ENCODE data around the gene PDE4D. TPM values are rescaled to one million over a fixed set of nuclear protein-coding genes. Genes with fewer than 3 reads are reported as not detected.

Gene PDE4D
- total RNA-seq, 1 experiment from 2014 or later, result 61.2 TPM

DNA sequence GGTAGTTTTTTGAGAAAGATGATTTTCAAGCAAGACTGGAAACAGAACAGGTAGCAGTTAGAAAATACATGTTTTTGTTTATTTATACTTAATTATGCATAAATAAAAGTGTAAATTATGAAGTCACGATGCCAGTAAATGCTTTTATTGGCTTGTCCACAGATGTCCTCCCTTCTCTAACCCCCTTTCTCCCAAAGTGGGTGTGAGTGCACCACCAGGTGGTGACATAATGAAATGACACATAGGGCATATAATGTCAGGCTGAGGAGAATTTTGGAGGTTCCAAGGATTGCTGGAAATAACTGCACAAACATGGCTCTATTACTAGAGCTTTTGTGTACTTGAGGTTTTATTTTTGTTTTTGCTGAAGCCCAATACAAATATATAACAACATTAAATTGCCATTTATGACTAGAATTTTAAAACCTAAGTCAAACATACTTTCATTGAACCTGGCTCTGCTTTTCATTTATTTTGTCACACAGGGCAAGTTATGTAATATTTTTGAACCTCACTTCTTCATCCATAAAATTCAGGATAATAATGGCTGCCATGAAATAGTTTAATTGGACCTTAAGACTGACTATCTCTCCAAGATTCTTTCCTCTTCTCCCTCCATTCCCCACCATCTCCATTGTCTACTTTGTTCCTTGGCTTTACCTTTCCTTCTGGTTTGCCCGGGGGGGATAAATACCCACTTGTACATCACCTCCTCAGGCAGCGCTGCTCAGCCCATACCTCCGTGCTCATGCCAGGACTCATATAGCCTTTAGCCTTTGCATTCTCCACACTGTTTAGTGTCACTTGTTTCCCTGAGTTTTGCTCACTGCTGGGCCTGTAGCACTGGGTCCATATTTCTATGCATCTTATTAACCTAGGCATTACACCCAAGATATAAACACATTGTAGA, 168.8 kb downstream of the PDE4D start:
- no peak overlapping the region for H3K4me2 ChIP-seq (ENCODE audit: low read depth, low read length, poor library complexity, severe bottlenecking)
- H3K27me3 ChIP-seq (ENCODE audit: low read length), result no peaks in the 10 kb centered on the region
- no peak overlapping the region for H2AFZ ChIP-seq (ENCODE audit: low read length)
- H3K79me2 ChIP-seq (ENCODE audit: low read length), result no peaks in the 10 kb centered on the region
- H3K4me1 ChIP-seq (ENCODE audit: low read length), result no peaks in the 10 kb centered on the region
- no peak overlapping the region for H3K27ac ChIP-seq (ENCODE audit: low read length)
- no peak overlapping the region for H3K4me3 ChIP-seq (ENCODE audit: low read length)
- no peaks in the 10 kb centered on the region for H3K9me3 ChIP-seq (ENCODE audit: low read length)
- H3K9ac ChIP-seq (ENCODE audit: low read length), result no peak overlapping the region
- H3K36me3 ChIP-seq (ENCODE audit: insufficient read depth, low read length), result no peaks in the 10 kb centered on the region
- no peaks in the 10 kb centered on the region for H4K20me1 ChIP-seq (ENCODE audit: insufficient read depth, low read depth, low read length)
- no peaks in the 10 kb centered on the region for H3K9me2 ChIP-seq (replicated peaks; ENCODE audit: insufficient read depth, low read length)
- peak; percentile 69 for DNase-seq

DNA sequence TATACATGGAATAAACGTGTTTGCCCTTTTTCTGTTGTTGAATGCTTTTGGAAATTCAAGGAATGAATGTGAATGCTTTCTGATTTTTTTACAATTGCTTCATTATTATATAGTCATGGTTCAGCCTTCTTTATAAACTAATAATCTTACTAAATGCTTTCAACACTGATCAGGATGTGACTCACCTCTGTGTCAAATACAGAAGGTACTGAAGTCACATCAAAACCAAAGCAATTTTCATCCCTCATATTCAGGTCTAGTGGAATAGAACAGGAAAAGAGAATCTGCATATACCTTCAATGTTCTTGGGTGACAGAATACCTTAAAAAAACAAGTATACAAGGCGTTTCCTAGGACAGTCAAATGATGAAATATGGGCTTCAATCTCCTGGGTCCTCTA, 170.7 kb downstream of the PDE4D start:
- Histone ChIP-seq H3K27me3 (ENCODE audit: low read length) (no peaks in the 10 kb centered on the region), H3K9me2 (replicated peaks; ENCODE audit: insufficient read depth, low read length) (no peaks in the 10 kb centered on the region), H3K9ac (ENCODE audit: low read length) (no peak overlapping the region), H3K4me3 (ENCODE audit: low read length) (no peak overlapping the region), H3K9me3 (ENCODE audit: low read length) (no peaks in the 10 kb centered on the region), H4K20me1 (ENCODE audit: insufficient read depth, low read depth, low read length) (no peaks in the 10 kb centered on the region), H3K4me1 (ENCODE audit: low read length) (no peaks in the 10 kb centered on the region), H3K79me2 (ENCODE audit: low read length) (no peaks in the 10 kb centered on the region), H3K4me2 (ENCODE audit: low read depth, low read length, poor library complexity, severe bottlenecking) (no peak overlapping the region), H3K27ac (ENCODE audit: low read length) (no peak overlapping the region), H3K36me3 (ENCODE audit: insufficient read depth, low read length) (no peaks in the 10 kb centered on the region), H2AFZ (ENCODE audit: low read length) (no peak overlapping the region)
- DNase-seq, result no peak

- no peak overlapping the region for H3K27ac ChIP-seq (ENCODE audit: low read length)
- no peak overlapping the region for H2AFZ ChIP-seq (ENCODE audit: low read length)
- no peaks in the 10 kb centered on the region for H4K20me1 ChIP-seq (ENCODE audit: insufficient read depth, low read depth, low read length)
- H3K9me3 ChIP-seq (ENCODE audit: low read length), result no peaks in the 10 kb centered on the region
- H3K9ac ChIP-seq (ENCODE audit: low read length), result no peak overlapping the region
- no peak overlapping the region for H3K4me3 ChIP-seq (ENCODE audit: low read length)
- no peaks in the 10 kb centered on the region for H3K27me3 ChIP-seq (ENCODE audit: low read length)
- no peaks in the 10 kb centered on the region for H3K9me2 ChIP-seq (replicated peaks; ENCODE audit: insufficient read depth, low read length)
- no peak overlapping the region for H3K4me2 ChIP-seq (ENCODE audit: low read depth, low read length, poor library complexity, severe bottlenecking)
- no peak for DNase-seq
- no peaks in the 10 kb centered on the region for H3K4me1 ChIP-seq (ENCODE audit: low read length)
- no peaks in the 10 kb centered on the region for H3K36me3 ChIP-seq (ENCODE audit: insufficient read depth, low read length)
- H3K79me2 ChIP-seq (ENCODE audit: low read length), result no peaks in the 10 kb centered on the region
These were observed 171.8 kb downstream of the PDE4D start for GRCh38 chr5:59721741-59722140.

GRCh38 chr5:59720063-59720462, 173.5 kb downstream of the PDE4D start:
- Histone ChIP-seq H3K27me3 (ENCODE audit: low read length) (no peaks in the 10 kb centered on the region), H3K9me2 (replicated peaks; ENCODE audit: insufficient read depth, low read length) (no peaks in the 10 kb centered on the region), H3K4me1 (ENCODE audit: low read length) (no peaks in the 10 kb centered on the region), H3K79me2 (ENCODE audit: low read length) (no peaks in the 10 kb centered on the region), H4K20me1 (ENCODE audit: insufficient read depth, low read depth, low read length) (no peaks in the 10 kb centered on the region), H3K9me3 (ENCODE audit: low read length) (no peaks in the 10 kb centered on the region; the same call in 1 of the 2 replicates), H3K9ac (ENCODE audit: low read length) (no peak overlapping the region), H3K36me3 (ENCODE audit: insufficient read depth, low read length) (no peaks in the 10 kb centered on the region), H3K27ac (ENCODE audit: low read length) (no peak overlapping the region), H3K4me2 (ENCODE audit: low read depth, low read length, poor library complexity, severe bottlenecking) (no peak overlapping the region), H2AFZ (ENCODE audit: low read length) (no peak overlapping the region), H3K4me3 (ENCODE audit: low read length) (no peak overlapping the region)
- no peak for DNase-seq

GRCh38 chr5:59716966-59717500, 176.5 kb downstream of the PDE4D start:
- Histone ChIP-seq H2AFZ (ENCODE audit: low read length) (no peak overlapping the region), H4K20me1 (ENCODE audit: insufficient read depth, low read depth, low read length) (no peaks in the 10 kb centered on the region), H3K27ac (ENCODE audit: low read length) (no peak overlapping the region), H3K36me3 (ENCODE audit: insufficient read depth, low read length) (no peaks in the 10 kb centered on the region), H3K9me2 (replicated peaks; ENCODE audit: insufficient read depth, low read length) (no peaks in the 10 kb centered on the region), H3K4me1 (ENCODE audit: low read length) (no peaks in the 10 kb centered on the region), H3K79me2 (ENCODE audit: low read length) (no peaks in the 10 kb centered on the region), H3K4me3 (ENCODE audit: low read length) (no peak overlapping the region), H3K9me3 (ENCODE audit: low read length) (no peaks in the 10 kb centered on the region; the same call in 1 of the 2 replicates), H3K4me2 (ENCODE audit: low read depth, low read length, poor library complexity, severe bottlenecking) (no peak overlapping the region), H3K27me3 (ENCODE audit: low read length) (no peaks in the 10 kb centered on the region), H3K9ac (ENCODE audit: low read length) (no peak overlapping the region)
- DNase-seq, result no peak

DNA sequence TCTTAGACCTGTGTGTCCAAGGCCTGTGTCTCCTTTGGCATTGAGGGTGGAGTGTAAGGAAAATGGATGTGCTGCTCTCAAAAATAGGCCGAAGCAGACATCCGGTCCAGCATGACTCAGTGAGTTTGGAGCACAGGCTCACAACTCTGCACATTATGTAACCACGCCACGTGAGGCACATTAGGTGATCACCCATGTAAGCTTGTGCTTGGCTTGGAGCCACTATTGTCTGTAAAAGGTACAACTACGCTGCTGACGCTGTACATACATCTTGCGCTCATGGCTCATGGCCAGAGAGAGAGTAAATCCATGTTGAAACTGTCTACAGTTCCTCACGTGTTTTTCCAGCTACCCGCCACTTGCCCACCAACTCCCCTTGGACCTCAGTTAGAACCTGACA, 177.5 kb downstream of the PDE4D start:
- Histone ChIP-seq H3K9me3 (ENCODE audit: low read length) (no peaks in the 10 kb centered on the region; the same call in 1 of the 2 replicates), H3K9ac (ENCODE audit: low read length) (no peak overlapping the region), H4K20me1 (ENCODE audit: insufficient read depth, low read depth, low read length) (no peaks in the 10 kb centered on the region), H3K36me3 (ENCODE audit: insufficient read depth, low read length) (no peaks in the 10 kb centered on the region), H3K79me2 (ENCODE audit: low read length) (no peaks in the 10 kb centered on the region), H3K9me2 (replicated peaks; ENCODE audit: insufficient read depth, low read length) (no peaks in the 10 kb centered on the region), H3K27me3 (ENCODE audit: low read length) (no peaks in the 10 kb centered on the region), H2AFZ (ENCODE audit: low read length) (no peak overlapping the region), H3K4me3 (ENCODE audit: low read length) (no peak overlapping the region), H3K4me1 (ENCODE audit: low read length) (no peaks in the 10 kb centered on the region), H3K4me2 (ENCODE audit: low read depth, low read length, poor library complexity, severe bottlenecking) (no peak overlapping the region), H3K27ac (ENCODE audit: low read length) (no peak overlapping the region)
- DNase-seq, result no peak

DNA sequence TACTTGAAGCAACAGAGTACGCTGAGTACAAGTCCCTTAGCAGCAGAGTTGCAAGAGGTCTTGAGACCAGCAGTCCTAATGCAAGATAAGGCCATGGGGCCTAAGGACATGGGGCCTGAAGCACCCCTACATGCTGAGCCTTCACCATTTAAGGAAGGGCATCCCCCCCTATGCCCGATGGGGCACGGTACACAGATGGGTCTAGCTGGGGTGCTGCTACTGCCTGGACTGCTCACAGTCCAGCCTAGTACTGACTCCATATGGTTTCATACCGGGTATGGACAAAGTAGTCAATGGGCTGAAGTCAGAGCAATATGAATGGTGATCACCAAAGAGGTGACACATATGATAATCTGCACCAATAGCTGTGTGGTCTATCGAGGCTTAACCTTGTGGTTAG, 178.3 kb downstream of the PDE4D start:
- no peak overlapping the region for H3K9ac ChIP-seq (ENCODE audit: low read length)
- DNase-seq, result no peak
- no peak overlapping the region for H2AFZ ChIP-seq (ENCODE audit: low read length)
- H3K27ac ChIP-seq (ENCODE audit: low read length), result no peak overlapping the region
- no peak overlapping the region for H3K4me2 ChIP-seq (ENCODE audit: low read depth, low read length, poor library complexity, severe bottlenecking)
- no peaks in the 10 kb centered on the region for H3K36me3 ChIP-seq (ENCODE audit: insufficient read depth, low read length)
- no peaks in the 10 kb centered on the region for H3K9me2 ChIP-seq (replicated peaks; ENCODE audit: insufficient read depth, low read length)
- no peaks in the 10 kb centered on the region; the same call in 1 of the 2 replicates for H3K9me3 ChIP-seq (ENCODE audit: low read length)
- no peaks in the 10 kb centered on the region for H3K4me1 ChIP-seq (ENCODE audit: low read length)
- no peak overlapping the region for H3K4me3 ChIP-seq (ENCODE audit: low read length)
- H3K27me3 ChIP-seq (ENCODE audit: low read length), result no peaks in the 10 kb centered on the region
- no peaks in the 10 kb centered on the region for H4K20me1 ChIP-seq (ENCODE audit: insufficient read depth, low read depth, low read length)
- H3K79me2 ChIP-seq (ENCODE audit: low read length), result no peaks in the 10 kb centered on the region

DNA sequence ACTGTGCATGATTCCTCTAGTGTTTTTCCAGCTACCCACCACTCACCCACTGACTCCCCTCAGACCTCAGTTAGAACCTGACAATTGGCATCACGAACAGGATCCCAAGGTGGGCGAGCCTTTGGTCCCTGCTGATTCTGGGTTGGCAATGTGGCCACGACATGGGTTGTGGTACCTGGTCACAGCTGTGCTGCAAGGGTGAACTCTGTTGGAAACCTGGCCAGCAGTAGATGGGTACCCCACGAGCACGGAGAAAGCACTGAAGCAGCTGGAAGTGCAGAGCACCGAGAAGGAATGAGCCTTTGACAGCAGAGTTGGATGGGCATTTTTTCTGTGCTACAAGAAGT, 180.1 kb downstream of the PDE4D start:
- Histone ChIP-seq H3K27ac (ENCODE audit: low read length) (no peak overlapping the region), H3K9me2 (replicated peaks; ENCODE audit: insufficient read depth, low read length) (no peaks in the 10 kb centered on the region), H3K4me2 (ENCODE audit: low read depth, low read length, poor library complexity, severe bottlenecking) (no peak overlapping the region), H3K27me3 (ENCODE audit: low read length) (0 out of 2 replicates have a peak, but pooled peaks cover 2% of the 10 kb centered on the region), H4K20me1 (ENCODE audit: insufficient read depth, low read depth, low read length) (no peaks in the 10 kb centered on the region), H3K4me3 (ENCODE audit: low read length) (no peak overlapping the region), H3K9me3 (ENCODE audit: low read length) (no peaks in the 10 kb centered on the region; the same call in 1 of the 2 replicates), H3K4me1 (ENCODE audit: low read length) (no peaks in the 10 kb centered on the region), H3K9ac (ENCODE audit: low read length) (no peak overlapping the region), H3K36me3 (ENCODE audit: insufficient read depth, low read length) (no peaks in the 10 kb centered on the region), H2AFZ (ENCODE audit: low read length) (no peak overlapping the region), H3K79me2 (ENCODE audit: low read length) (no peaks in the 10 kb centered on the region)
- DNase-seq, result no peak

All from Karpas-422 (cell line).